Bone marrow (tissue), 2 donors: Measurements from ENCODE around the gene NKIRAS2.
"Not testable (repeated sequence)": the region's sequence is repeated elsewhere in the genome, so short reads cannot be mapped to it uniquely, and the experiment has no call there.

Source experiments
- DNase-seq, 2 donors: peaks; one replicate each; lab custom pipeline; 2025; lab: John Stamatoyannopoulos, UW

Gene NKIRAS2

GRCh38 chr17:41998497-41998896, 21.4 kb upstream of the NKIRAS2 start:
- DNase-seq, result no peak

DNA sequence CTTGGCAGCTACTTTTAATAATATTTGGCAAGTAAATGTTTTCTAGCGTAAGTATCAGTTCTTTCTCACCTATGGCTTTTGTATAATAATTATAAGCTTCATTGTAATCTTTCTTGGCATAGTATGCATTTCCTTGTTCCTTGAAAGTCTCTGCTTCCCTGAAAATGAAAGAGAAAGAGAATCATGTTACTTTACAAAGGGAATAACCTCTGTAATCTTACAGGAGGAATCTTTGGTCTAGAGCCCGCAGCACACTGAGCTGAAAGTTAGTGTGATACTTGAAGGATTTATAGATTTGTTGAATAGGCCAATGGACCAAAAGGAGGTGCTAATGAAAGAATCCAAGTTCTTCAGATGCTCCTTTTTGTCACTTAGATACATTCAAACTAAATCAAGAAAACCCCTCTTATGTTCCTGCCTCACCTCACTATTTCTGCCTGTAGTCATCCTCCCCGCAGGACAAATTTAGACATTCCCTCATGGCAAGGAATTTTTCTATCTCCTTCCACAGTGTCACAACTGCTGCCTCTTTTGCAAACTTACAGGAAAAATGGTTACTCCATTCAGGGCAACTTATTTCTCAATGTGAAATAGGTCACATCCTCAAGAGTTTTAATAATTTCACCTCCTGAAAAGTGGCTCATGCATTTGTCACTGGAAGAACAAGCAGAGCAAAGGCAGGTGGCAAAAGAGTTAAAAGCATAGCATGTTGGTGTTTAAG, 19.3 kb upstream of the NKIRAS2 start:
- no peak for DNase-seq

DNA sequence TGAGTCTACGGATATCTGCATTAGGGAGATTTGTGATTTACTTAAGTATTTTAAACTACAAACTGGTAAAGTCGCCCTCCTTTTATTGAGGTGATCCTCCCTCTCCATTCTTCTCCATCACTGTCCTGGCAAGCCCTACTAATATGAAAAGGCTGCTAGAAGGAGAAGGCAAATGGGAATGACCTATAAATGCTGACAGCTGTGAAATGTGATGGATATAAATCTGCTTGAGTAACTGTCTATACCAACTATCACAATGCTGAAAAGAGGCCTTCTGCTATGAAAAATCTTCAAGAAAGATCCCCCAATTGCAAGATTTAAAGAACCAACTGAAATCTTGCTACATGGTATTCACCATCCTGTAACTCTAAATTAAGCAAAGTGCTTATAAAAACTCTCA, 18.2 kb upstream of the NKIRAS2 start:
- no peak for DNase-seq

DNA sequence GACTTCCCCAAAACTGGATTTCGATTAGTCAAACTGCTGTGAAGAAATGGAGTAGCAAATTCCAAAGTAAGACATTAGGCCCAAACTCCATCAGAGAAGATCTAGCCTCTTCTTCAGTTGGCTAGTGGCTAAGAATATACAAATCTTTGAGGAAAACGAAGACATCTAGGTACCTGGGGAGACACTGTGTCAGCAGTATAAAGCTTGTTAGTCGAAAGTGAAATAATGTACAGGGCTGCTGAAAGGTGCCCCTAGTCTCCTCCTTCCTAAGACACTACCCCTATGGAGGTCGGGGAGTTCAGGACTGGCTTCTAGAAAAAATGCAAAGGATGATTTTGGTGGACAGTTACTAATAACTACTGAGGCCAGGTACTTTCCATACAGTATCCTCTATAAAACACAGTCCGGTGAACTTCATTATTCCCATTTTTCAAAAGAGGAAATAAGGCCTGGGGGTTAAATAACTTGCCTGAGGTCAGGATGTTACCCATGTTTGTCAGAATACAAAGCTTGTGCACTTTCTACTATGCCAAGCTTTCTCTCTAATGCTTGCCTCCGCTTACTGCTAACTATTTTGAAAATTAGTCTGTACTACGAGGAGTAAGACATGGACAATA, 17.6 kb upstream of the NKIRAS2 start:
- DNase-seq, result no peak

GRCh38 chr17:42002792-42003301, 17.0 kb upstream of the NKIRAS2 start:
- DNase-seq, result no peak

- no peak for DNase-seq
These were observed 14.7 kb upstream of the NKIRAS2 start for GRCh38 chr17:42005166-42005565.

GRCh38 chr17:42009170-42009569, 10.7 kb upstream of the NKIRAS2 start:
- no peak for DNase-seq

DNA sequence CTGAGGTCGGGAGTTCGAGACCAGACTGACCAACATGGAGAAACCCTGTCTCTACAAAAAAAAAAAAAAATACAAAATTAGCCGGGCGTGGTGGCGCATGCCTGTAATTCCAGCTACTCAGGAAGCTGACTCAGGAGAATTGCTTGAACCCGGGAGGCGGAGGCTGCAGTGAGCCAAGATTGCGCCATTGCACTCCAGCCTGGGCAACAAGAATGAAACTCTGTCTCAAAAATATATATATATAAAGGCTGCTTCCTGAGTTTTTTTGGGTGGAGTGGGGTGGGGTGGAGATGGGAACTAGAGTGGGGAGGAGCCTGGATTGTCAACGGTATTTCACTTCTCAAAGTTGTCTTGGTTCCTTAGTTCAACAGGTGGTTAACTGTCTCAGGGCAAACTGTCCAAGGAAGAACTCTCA, 9.6 kb upstream of the NKIRAS2 start:
- DNase-seq, result peak in 1 of 2 donors; percentile 54

DNA sequence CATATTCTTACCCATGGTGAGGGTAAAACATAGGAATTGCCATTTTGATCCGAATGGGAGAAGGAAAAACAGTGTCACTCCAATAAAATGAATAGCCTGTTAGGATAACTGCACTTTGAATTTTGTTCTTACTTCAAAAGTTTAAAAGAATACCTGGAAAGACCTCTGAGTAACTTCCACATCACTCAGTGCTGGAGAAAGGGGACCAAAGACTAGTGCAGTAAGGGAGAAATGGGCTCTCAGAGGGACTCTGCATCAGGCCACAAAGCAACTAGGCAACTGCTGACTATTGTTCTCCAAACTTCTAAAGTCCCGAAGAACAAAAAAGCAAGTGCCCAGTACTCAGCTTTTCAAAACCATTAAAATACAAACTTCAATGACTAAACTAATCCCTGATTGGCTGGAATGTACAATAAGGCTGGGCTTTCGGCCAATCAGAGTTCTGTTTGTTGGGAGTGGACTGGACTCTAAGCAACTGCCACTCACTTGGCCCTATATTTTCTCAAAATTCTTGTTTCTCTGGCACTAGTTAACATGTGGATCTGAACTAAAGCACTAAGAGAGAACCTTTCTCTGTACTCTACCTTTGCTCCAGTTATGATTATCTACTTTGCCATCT, 8.9 kb upstream of the NKIRAS2 start:
- no peak for DNase-seq

DNA sequence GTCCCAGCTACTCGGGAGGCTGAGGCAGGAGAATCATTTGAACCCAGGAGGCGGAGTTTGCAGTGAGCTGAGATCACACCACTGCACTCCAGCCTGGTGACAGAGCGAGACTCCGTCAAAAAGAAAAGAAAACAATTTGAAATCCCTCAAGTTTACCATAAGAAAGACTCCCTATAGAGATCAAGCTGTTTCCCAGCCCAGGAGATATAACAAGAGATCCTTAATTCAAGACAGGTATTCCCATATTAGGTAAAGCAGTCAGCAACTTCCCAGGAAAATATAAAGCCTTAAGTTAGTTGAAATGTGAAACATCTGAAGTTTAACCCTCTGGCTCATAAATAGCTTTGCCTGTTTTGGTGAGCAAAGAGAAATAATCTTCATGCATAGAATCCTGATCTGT, 7.5 kb upstream of the NKIRAS2 start:
- DNase-seq, result not testable (repeated sequence)

DNA sequence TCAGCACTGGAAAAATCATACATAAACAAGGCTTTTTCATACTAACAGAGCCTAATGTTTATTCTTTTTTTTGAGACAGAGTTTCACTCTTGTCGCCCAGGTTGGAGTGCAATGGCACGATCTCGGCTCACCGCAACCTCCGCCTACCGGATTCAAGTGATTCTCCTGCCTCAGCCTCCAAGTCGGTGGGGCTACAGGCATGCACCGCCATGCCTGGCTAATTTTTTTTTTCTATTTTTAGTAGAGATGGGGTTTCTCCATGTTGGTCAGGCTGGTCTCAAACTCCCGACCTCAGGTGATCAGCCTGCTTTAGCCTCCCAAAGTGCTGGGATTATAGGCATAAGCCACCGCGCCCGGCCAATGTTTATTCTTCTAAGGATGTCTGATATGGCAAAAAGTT, 6.2 kb upstream of the NKIRAS2 start:
- not testable (repeated sequence) for DNase-seq

GRCh38 chr17:42016411-42016831, 3.5 kb upstream of the NKIRAS2 start:
- DNase-seq, result no peak

GRCh38 chr17:42016941-42017865, 2.7 kb upstream of the NKIRAS2 start, which contains the start of gene DNAJC7:
Gene DNAJC7 (minus strand): TSS chr17:42017439. CDS start chr17:42017416, 23 bp downstream.
- DNase-seq, result peak; percentile 66 to 84

GRCh38 chr17:42017866-42018200, 2.1 kb upstream of the NKIRAS2 start:
- DNase-seq, result no peak

- no peak for DNase-seq
These were observed 1.6 kb upstream of the NKIRAS2 start for GRCh38 chr17:42018339-42018738.

DNA sequence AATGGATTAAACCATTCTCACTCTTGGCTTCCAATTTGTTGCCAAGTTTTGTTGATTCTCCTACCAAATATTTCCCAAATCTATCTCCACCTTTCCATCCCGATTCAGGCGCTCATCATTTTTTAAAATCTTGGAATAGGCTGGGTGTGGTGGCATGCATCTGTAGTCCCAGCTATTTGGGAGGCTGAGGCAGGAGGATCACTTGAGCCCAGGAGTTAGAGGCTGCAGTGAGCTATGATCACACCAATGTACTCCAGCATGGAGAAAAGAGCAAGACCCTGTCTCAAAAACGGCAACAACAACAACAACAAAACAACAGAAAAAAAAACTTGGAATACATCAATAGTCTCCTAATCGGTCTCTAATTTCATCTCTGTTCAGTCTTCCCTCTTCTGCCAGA, 902 bp upstream of the NKIRAS2 start:
- DNase-seq, result no peak

DNA sequence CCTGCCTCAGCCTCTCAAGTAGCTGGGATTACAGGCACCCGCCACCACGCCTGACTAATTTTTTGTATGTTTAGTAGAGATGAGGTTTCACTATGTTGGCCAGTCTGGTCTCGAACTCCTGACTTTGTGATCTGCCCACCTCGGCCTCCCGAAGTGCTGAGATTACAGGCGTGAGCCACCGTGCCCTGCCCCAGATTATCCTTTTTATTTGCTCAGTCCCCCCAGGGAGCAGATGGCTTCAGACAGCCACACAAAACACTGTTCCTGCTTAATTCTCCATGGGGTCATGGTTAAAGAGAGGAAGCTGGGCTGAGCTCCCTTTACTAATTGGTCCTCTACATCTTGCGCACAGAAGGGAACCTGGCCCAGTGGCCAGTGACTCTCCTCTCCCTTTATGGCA, 955 bp downstream of the NKIRAS2 start:
- not testable (repeated sequence) for DNase-seq

- DNase-seq, result peak in 1 of 2 donors; percentile 54
These were observed 3.8 kb downstream of the NKIRAS2 start for GRCh38 chr17:42023524-42024349.

DNA sequence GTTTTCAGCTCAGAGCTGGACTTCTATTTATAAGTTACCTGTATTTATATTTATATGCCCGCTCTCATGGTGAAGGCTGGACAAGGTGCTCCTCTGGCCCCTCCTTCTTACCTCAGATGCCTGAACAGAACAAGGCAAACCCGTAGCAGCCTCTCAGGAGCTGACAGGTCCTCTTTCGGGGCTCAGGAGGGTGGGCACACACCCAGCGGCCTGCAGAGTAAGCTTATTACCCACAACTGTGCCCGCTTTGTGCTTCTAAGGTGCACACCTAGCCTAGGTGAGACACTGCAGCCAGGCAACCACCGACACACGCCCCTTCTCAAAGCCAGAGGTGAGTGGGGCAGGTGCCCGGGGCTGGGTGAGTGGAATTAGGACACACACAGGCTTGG, 5.3 kb downstream of the NKIRAS2 start:
- DNase-seq, result no peak

DNA sequence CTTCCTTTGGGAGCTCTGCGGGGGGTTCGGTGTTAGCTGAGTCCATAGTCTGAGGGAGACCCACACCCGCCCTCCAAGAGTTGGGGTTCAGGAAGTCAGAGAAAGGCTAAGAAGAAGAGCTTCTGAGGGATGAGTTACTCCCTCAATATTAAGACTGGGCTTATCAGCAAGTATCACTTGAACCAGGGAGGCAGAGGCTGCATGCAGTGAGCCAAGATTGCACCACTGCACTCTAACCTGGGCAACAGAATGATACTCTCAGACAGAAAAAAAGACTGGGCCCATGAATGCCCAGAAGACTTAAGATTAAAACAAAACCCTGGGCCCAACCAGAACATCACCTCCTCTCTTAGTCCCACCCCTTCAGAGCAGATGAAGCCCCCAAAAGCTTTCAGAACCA, 6.0 kb downstream of the NKIRAS2 start:
- DNase-seq, result no peak
